ENCODE results near the gene AGO3. TPM values are rescaled to one million over a fixed set of nuclear protein-coding genes. Genes with fewer than 3 reads are reported as not detected.

AGO3 gene
- total and polyA plus RNA-seq, 2 of the 13 experiments (the other 11 are each of a cell fraction or from before 2014, with no cell fraction given) = 21.2 to 27.1 TPM

GRCh38 chr1:36088577-36089392, 157.9 kb downstream of the AGO3 start, which contains the start of gene ADPRS (continued):
- TF ChIP-seq ZNF317 (CRISPR knock-in tag; IDR thresholded peaks at IDR 0.05) = 0 out of 2 replicates have a peak, but pooled peaks have one; percentile 58
- TF ChIP-seq FUBP1 (CRISPR knock-in tag; IDR thresholded peaks at IDR 0.05; ENCODE audit: borderline replicate concordance) = no peak
- TF ChIP-seq CEBPG (CRISPR knock-in tag; IDR thresholded peaks at IDR 0.05) = no peak
- TF ChIP-seq ZNF784 (CRISPR knock-in tag; IDR thresholded peaks at IDR 0.05; ENCODE audit: borderline replicate concordance) = peak; percentile 92; the same call in 1 of the 2 replicates
- TF ChIP-seq BRD4 (CRISPR knock-in tag; IDR thresholded peaks at IDR 0.05) = peak; percentile 94
- peak; percentile 89 for TF ChIP-seq MTF2 (CRISPR knock-in tag; IDR thresholded peaks at IDR 0.05; ENCODE audit: borderline replicate concordance)
- TF ChIP-seq PRDM10 (CRISPR knock-in tag; IDR thresholded peaks at IDR 0.05; ENCODE audit: low read depth) = peak; percentile 73
- peak; percentile 80; the same call in 1 of the 2 replicates for TF ChIP-seq ZNF773 (CRISPR knock-in tag; IDR thresholded peaks at IDR 0.05; ENCODE audit: borderline replicate concordance)
- peak; percentile 85 for TF ChIP-seq ZNF740 (CRISPR knock-in tag; IDR thresholded peaks at IDR 0.05)
- TF ChIP-seq ZBTB20 (CRISPR knock-in tag; IDR thresholded peaks at IDR 0.05; ENCODE audit: borderline replicate concordance, low read depth) = no peak; the same call in 1 of the 2 replicates
- TF ChIP-seq HDAC2 (CRISPR knock-in tag; IDR thresholded peaks at IDR 0.05) = peak; percentile 88
- TF ChIP-seq ZNF484 (CRISPR knock-in tag; IDR thresholded peaks at IDR 0.05; ENCODE audit: borderline replicate concordance, low read depth) = no peak
- peak; percentile 99 for TF ChIP-seq KAT8 (CRISPR knock-in tag; IDR thresholded peaks at IDR 0.05)
- peak; percentile 84 for TF ChIP-seq PHF5A (CRISPR knock-in tag; IDR thresholded peaks at IDR 0.05; ENCODE audit: low read depth, unreplicated experiment)
- peak; percentile 75; the same call in 1 of the 2 replicates for TF ChIP-seq ZNF142 (CRISPR knock-in tag; IDR thresholded peaks at IDR 0.05)
